Ishikawa (cell line): ENCODE results near the gene KDM8.

ENCODE experiments used
- CEBPB ChIP-seq: IDR thresholded peaks from 2 replicates; pipeline ENCODE4 v1.6.1; 2012
- CREB1 ChIP-seq: IDR thresholded peaks from 2 replicates; pipeline ENCODE4 v1.6.1; 2012; ENCODE audit warnings: low read depth
- EGR1 ChIP-seq: IDR thresholded peaks from 2 replicates; pipeline ENCODE4 v1.6.1; 2012
- EP300 ChIP-seq: IDR thresholded peaks from 2 replicates; pipeline ENCODE4 v1.6.1; 2012; ENCODE audit warnings: borderline replicate concordance
- FOXM1 ChIP-seq: IDR thresholded peaks from 2 replicates; pipeline ENCODE4 v1.6.1; 2012; ENCODE audit warnings: low read depth, borderline replicate concordance
- NFIC ChIP-seq: IDR thresholded peaks from 2 replicates; pipeline ENCODE4 v1.6.1; 2012
- RAD21 ChIP-seq: IDR thresholded peaks from 2 replicates; pipeline ENCODE4 v1.6.1; 2012; ENCODE audit warnings: low read depth
- TAF1 ChIP-seq: IDR thresholded peaks from 2 replicates; pipeline ENCODE4 v1.6.1; 2012; ENCODE audit warnings: low read depth, mild to moderate bottlenecking
- TCF12 ChIP-seq: IDR thresholded peaks from 2 replicates; pipeline ENCODE4 v1.6.1; 2012; ENCODE audit warnings: low read depth
- TEAD4 ChIP-seq: IDR thresholded peaks from 2 replicates; pipeline ENCODE4 v1.6.1; 2012
- YY1 ChIP-seq: IDR thresholded peaks from 2 replicates; pipeline ENCODE4 v1.6.1; 2012; ENCODE audit warnings: low read depth
- ZBTB7A ChIP-seq: IDR thresholded peaks from 2 replicates; pipeline ENCODE4 v1.6.1; 2012; ENCODE audit warnings: low read depth
- TF ChIP-seq, protein P1 (sequence below): IDR thresholded peaks from 2 replicates; pipeline ENCODE4 v1.6.1; 2012; ENCODE audit warnings: low read depth, mild to moderate bottlenecking
- TF ChIP-seq, protein P2 (sequence below): IDR thresholded peaks from 2 replicates; pipeline ENCODE4 v1.6.1; 2012
- TF ChIP-seq, protein P3 (sequence below): IDR thresholded peaks from 2 replicates; pipeline ENCODE4 v1.6.1; 2012

The KDM8 gene

DNA sequence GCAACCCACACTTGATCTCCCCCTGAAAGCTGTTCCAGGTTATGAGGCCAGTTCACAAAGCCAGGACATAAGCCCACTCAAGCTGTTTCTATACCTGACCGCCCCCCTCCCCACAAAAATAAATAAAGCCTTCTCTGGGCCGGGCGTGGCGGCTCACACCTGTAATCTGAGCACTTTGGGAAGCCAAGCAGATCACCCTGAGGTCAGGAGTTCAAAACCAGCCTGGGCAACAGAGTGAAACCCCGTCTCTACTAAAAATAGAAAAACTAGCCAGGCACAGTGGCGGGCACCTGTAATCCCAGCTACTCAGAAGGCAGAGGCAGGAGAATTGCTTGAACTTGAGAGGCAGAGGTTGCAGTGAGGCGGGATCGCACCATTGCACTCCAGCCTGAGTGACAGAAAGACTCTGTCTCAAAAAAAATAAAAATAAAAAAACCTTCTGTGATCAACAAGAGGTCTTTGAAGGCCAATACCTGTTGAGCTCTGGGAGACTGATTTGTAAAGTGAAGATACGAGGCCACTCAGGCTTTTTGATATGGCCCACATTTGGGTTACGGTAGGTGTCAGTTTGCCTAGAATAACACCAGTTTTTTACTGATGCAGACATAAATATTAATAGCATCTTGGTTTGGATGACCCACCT, 2.2 kb downstream of the KDM8 start:
- TF ChIP-seq TEAD4 (no peak), NFIC (no peak), ZBTB7A (no peak), YY1 (no peak), FOXM1 (no peak), TCF12 (no peak), EP300 (no peak), CREB1 (no peak), CEBPB (no peak), EGR1 (no peak), TAF1 (no peak)
- TF ChIP-seq, protein P1, sequence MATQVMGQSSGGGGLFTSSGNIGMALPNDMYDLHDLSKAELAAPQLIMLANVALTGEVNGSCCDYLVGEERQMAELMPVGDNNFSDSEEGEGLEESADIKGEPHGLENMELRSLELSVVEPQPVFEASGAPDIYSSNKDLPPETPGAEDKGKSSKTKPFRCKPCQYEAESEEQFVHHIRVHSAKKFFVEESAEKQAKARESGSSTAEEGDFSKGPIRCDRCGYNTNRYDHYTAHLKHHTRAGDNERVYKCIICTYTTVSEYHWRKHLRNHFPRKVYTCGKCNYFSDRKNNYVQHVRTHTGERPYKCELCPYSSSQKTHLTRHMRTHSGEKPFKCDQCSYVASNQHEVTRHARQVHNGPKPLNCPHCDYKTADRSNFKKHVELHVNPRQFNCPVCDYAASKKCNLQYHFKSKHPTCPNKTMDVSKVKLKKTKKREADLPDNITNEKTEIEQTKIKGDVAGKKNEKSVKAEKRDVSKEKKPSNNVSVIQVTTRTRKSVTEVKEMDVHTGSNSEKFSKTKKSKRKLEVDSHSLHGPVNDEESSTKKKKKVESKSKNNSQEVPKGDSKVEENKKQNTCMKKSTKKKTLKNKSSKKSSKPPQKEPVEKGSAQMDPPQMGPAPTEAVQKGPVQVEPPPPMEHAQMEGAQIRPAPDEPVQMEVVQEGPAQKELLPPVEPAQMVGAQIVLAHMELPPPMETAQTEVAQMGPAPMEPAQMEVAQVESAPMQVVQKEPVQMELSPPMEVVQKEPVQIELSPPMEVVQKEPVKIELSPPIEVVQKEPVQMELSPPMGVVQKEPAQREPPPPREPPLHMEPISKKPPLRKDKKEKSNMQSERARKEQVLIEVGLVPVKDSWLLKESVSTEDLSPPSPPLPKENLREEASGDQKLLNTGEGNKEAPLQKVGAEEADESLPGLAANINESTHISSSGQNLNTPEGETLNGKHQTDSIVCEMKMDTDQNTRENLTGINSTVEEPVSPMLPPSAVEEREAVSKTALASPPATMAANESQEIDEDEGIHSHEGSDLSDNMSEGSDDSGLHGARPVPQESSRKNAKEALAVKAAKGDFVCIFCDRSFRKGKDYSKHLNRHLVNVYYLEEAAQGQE: no peak
- TF ChIP-seq, protein P2, sequence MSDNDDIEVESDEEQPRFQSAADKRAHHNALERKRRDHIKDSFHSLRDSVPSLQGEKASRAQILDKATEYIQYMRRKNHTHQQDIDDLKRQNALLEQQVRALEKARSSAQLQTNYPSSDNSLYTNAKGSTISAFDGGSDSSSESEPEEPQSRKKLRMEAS: no peak
- TF ChIP-seq, protein P3, sequence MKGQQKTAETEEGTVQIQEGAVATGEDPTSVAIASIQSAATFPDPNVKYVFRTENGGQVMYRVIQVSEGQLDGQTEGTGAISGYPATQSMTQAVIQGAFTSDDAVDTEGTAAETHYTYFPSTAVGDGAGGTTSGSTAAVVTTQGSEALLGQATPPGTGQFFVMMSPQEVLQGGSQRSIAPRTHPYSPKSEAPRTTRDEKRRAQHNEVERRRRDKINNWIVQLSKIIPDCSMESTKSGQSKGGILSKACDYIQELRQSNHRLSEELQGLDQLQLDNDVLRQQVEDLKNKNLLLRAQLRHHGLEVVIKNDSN: no peak

DNA sequence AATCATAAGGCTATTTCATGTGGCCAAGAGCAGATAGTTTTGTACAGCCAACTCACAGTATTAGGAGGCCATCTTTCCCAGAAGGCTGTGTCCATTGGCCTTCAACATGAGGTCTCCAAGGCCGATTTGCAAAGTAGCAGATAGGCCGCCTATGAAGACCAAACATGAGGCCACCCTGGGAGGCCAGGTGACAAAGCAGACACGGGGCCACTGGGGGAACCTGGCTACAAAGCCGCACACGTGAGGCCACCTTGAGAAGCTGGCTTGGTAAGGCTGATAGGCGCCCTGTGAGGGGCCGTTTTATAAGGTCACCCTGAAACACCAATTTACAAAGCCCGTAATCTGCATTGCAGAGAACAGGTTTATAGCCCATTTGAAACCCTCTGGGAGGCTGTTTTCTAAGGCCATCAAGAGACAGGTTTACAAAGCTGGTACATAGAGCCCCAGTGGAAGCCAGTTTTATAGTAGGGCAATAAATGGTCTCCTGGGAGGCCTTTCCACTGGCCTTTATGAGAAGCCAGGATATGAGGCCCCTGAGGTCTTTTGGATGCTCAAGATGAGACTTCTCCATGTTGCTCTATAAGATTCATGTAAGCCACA, 4.9 kb downstream of the KDM8 start:
- no peak for TF ChIP-seq TEAD4
- TF ChIP-seq FOXM1: no peak
- no peak for TF ChIP-seq ZBTB7A
- no peak for TF ChIP-seq TAF1
- no peak for TF ChIP-seq CREB1
- no peak for TF ChIP-seq CEBPB
- no peak for TF ChIP-seq TCF12

DNA sequence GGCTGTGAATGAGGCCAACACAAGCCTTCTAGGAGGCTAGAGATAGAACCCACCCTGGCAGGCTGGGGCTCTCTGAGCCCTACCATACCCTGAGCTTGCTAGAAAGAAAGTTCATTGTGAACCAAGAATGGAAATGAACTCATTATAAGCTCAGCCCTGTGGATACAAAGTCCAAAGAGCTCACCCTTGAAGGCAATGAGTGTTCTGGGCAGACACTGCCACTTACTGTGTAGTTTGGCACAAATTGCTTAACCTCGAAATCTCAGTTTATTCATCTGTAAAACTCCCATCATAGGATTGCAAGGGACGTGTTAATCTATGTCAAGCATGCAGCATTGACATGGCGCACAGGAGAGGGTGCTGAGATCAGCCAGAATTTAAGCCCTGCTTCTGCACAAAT, 5.5 kb downstream of the KDM8 start:
- no peak for TF ChIP-seq EGR1
- TF ChIP-seq, protein P3: no peak
- TF ChIP-seq NFIC: no peak
- no peak for TF ChIP-seq ZBTB7A
- no peak for TF ChIP-seq FOXM1
- no peak for TF ChIP-seq CEBPB
- TF ChIP-seq, protein P2: no peak
- TF ChIP-seq YY1: no peak
- TF ChIP-seq, protein P1: no peak
- no peak for TF ChIP-seq TCF12
- TF ChIP-seq EP300: no peak
- no peak for TF ChIP-seq TAF1
- no peak for TF ChIP-seq TEAD4
- no peak for TF ChIP-seq RAD21
- no peak for TF ChIP-seq CREB1

DNA sequence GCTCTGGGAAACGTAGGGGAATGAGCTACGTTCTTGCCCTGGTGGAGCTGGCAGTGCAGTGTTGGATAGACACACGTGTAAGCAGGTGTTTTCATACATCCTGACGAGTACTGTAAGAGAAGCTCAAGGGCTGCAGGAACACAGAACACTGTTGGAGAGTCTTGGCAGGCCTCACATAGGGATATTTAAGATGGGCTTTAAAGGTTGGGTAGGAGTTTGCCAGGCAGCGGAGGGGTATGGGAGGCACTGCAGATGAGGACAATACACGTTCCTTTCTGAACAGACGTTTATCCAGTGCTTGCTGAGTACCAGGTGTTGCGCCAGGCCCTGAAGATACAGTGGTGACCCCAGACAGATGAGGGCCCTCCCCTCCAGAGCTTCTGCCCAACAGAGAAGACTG, 6.3 kb downstream of the KDM8 start:
- TF ChIP-seq FOXM1 (no peak), NFIC (no peak), CREB1 (no peak), TCF12 (no peak), RAD21 (no peak), TEAD4 (no peak), ZBTB7A (no peak), EGR1 (no peak), CEBPB (no peak), TAF1 (no peak), EP300 (no peak), YY1 (no peak)
- TF ChIP-seq, protein P3: no peak
- TF ChIP-seq, protein P2: no peak

DNA sequence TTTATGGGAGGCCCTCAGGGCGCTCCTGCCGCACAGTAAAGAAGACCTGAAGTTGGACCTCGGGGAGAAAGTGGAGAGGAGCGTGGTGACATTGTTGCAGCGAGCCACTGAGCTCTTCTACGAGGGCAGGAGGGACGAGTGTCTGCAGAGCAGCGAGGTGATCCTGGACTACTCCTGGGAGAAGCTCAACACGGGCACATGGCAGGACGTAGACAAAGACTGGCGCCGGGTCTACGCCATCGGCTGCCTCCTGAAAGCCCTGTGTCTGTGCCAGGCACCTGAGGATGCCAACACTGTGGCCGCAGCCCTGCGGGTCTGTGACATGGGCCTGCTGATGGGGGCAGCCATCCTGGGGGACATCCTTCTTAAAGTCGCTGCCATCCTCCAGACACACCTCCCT, 6.8 kb downstream of the KDM8 start:
- TF ChIP-seq CREB1: no peak
